GM23338 (cell line): ENCODE measurements around the gene KDM4B. TPM values are rescaled to one million over a fixed set of nuclear protein-coding genes. Genes with fewer than 3 reads are reported as not detected.
A peak's percentile ranks its signal among the peaks of the same experiment; 100 is the strongest.

Experiments used
- ATAC-seq: fragments of 200-7000 bp; cut with Tn5 transposase; 3 replicates; pipeline ENCODE4 v1.9.1; 2020
- DNase-seq: peaks from one replicate; pipeline ENCODE4 v3.0.0-alpha.2; 2015; ENCODE audit warnings: low spot score
- H2AFZ ChIP-seq: fragments of 200-600 bp; sonication (generic); 2 replicates; pipeline ENCODE4 v1.8.0; 2016; ENCODE audit warnings: antibody characterized with exemption, mild to moderate bottlenecking, moderate library complexity
- H3F3A ChIP-seq: fragments of 200-600 bp; sonication (generic); replicated peaks from 2 replicates; pipeline ENCODE4 v1.8.0; 2017; ENCODE audit warnings: antibody characterized with exemption, mixed run types, low read depth
- H3K27ac ChIP-seq: fragments of 200-600 bp; sonication (generic); 2 replicates; pipeline ENCODE4 v1.6.1; 2016; ENCODE audit warnings: low read depth
- H3K27me3 ChIP-seq: fragments of 200-600 bp; sonication (generic); 2 replicates; pipeline ENCODE4 v1.8.0; 2016; ENCODE audit warnings: mild to moderate bottlenecking, mixed run types, moderate library complexity; ENCODE audit not compliant: insufficient read depth
- H3K36me3 ChIP-seq: fragments of 200-600 bp; sonication (generic); 2 replicates; pipeline ENCODE4 v1.8.0; 2016; ENCODE audit warnings: mild to moderate bottlenecking; ENCODE audit not compliant: insufficient read depth
- H3K4me1 ChIP-seq: fragments of 200-600 bp; sonication (generic); 2 replicates; pipeline ENCODE4 v1.8.0; 2016; ENCODE audit warnings: mild to moderate bottlenecking, moderate library complexity; ENCODE audit not compliant: insufficient read depth
- H3K4me2 ChIP-seq: fragments of 200-600 bp; sonication (generic); 2 replicates; pipeline ENCODE4 v1.7.1; 2017; ENCODE audit warnings: mixed run types
- H3K4me3 ChIP-seq: fragments of 200-600 bp; sonication (generic); 2 replicates; pipeline ENCODE4 v1.6.1; 2016; ENCODE audit warnings: mixed run types
- H3K79me2 ChIP-seq: fragments of 200-600 bp; sonication (generic); replicated peaks from 2 replicates; pipeline ENCODE4 v1.8.0; 2017; ENCODE audit warnings: mild to moderate bottlenecking; ENCODE audit not compliant: insufficient read depth
- H3K9me2 ChIP-seq: fragments of 200-600 bp; sonication (generic); 2 replicates; pipeline ENCODE4 v1.8.0; 2017; ENCODE audit not compliant: insufficient read depth
- H4K20me1 ChIP-seq: fragments of 200-600 bp; sonication (generic); replicated peaks from 2 replicates; pipeline ENCODE4 v1.8.0; 2017; ENCODE audit warnings: mild to moderate bottlenecking; ENCODE audit not compliant: insufficient read depth
- H3K27ac Mint-ChIP-seq: 2 replicates; pipeline ENCODE4 v1.8.0; 2020; ENCODE audit warnings: inconsistent platforms, mild to moderate bottlenecking, moderate library complexity, mixed read lengths
- H3K27me3 Mint-ChIP-seq: 3 replicates; pipeline ENCODE4 v1.8.0; 2022; ENCODE audit warnings: low read depth, mild to moderate bottlenecking, moderate library complexity, mixed read lengths, inconsistent platforms; ENCODE audit not compliant: insufficient read depth, poor library complexity
- H3K36me3 Mint-ChIP-seq: 3 replicates; pipeline ENCODE4 v1.8.0; 2021; ENCODE audit warnings: low read depth, mild to moderate bottlenecking, inconsistent platforms, moderate library complexity, mixed read lengths
- H3K4me1 Mint-ChIP-seq: 3 replicates; pipeline ENCODE4 v1.8.0; 2020; ENCODE audit warnings: mild to moderate bottlenecking, inconsistent platforms, mixed read lengths
- H3K4me3 Mint-ChIP-seq: 3 replicates; pipeline ENCODE4 v1.8.0; 2021; ENCODE audit warnings: moderate library complexity, mild to moderate bottlenecking, inconsistent platforms, mixed read lengths
- H3K9me3 Mint-ChIP-seq: 3 replicates; pipeline ENCODE4 v1.8.0; 2020; ENCODE audit warnings: moderate library complexity, mild to moderate bottlenecking, inconsistent platforms, mixed read lengths
- CREB1 ChIP-seq: fragments of 250-450 bp; sonication (Bioruptor Pico); IDR thresholded peaks from 2 replicates; pipeline ENCODE4 v1.5.0; 2020; ENCODE audit warnings: low read depth, mild to moderate bottlenecking, moderate library complexity
- ETS1 ChIP-seq: IDR thresholded peaks from 2 replicates; pipeline ENCODE4 v1.6.1; 2016; ENCODE audit warnings: antibody characterized with exemption
- EZH2 ChIP-seq: fragments of 200-600 bp; sonication (generic); IDR thresholded peaks from one replicate; pipeline ENCODE4 v1.8.0; 2017; ENCODE audit warnings: antibody characterized with exemption, mild to moderate bottlenecking, low read depth; ENCODE audit not compliant: unreplicated experiment
- EZH2phosphoT487 ChIP-seq: fragments of 200-600 bp; sonication (generic); IDR thresholded peaks from one replicate; pipeline ENCODE4 v1.8.1; 2018; ENCODE audit warnings: antibody characterized with exemption; ENCODE audit not compliant: unreplicated experiment
- JUNB ChIP-seq: IDR thresholded peaks from one replicate; pipeline ENCODE4 v1.6.1; 2016; ENCODE audit warnings: antibody characterized with exemption; ENCODE audit not compliant: unreplicated experiment
- REST ChIP-seq: IDR thresholded peaks from one replicate; pipeline ENCODE4 v1.6.1; 2018; ENCODE audit warnings: antibody characterized with exemption; ENCODE audit not compliant: unreplicated experiment
- ZNF331 ChIP-seq: fragments of 250-450 bp; sonication (Bioruptor Pico); IDR thresholded peaks from 2 replicates; pipeline ENCODE4 v1.5.0; 2020; ENCODE audit warnings: low read depth, mild to moderate bottlenecking, moderate library complexity
- ZNF462 ChIP-seq: fragments of 250-450 bp; sonication (Bioruptor Pico); IDR thresholded peaks from 2 replicates; pipeline ENCODE4 v1.5.0; 2020; ENCODE audit warnings: mild to moderate bottlenecking, moderate library complexity
- polyA plus RNA-seq: library from polyadenylated mRNA; unstranded; fragments of >200 nt; fragmentation: Nextera tagmentation; extraction: Ambion mirVana; gene quantifications from 2 replicates; pipeline ENCODE4 v1.2.1, GENCODE V29; 2016
- total RNA-seq: library from RNA; depleted of rRNA; stranded (reverse); fragments of >200 nt; shearing (Covaris generic); gene quantifications from 2 replicates; pipeline ENCODE4 v1.2.3, GENCODE V29; 2014

KDM4B gene
- total and polyA plus RNA-seq, 2 experiments from 2014 or later: 9.1 to 27.6 TPM

GRCh38 chr19:5091684-5092480 lies 123.0 kb downstream of the KDM4B start:
- Histone ChIP-seq H3K4me2 (no peak overlapping the region), H4K20me1 (no peaks in the 10 kb centered on the region), H3K36me3 (peaks cover 3% of the 10 kb centered on the region; the same call in 1 of the 2 replicates), H3K79me2 (no peaks in the 10 kb centered on the region), H2AFZ (no peak overlapping the region), H3K4me1 (no peaks in the 10 kb centered on the region), H3K4me3 (no peak overlapping the region), H3F3A (no peaks in the 10 kb centered on the region), H3K9me2 (no peaks in the 10 kb centered on the region), H3K27me3 (no peaks in the 10 kb centered on the region), H3K27ac (no peak overlapping the region)
- Mint-ChIP-seq H3K9me3 (no peaks in the 10 kb centered on the region; the same call in 2 of the 3 replicates), H3K4me1 (peaks cover 14% of the 10 kb centered on the region), H3K4me3 (no peak overlapping the region), H3K27me3 (peaks cover 7% of the 10 kb centered on the region), H3K36me3 (peaks cover 8% of the 10 kb centered on the region; the same call in 1 of the 3 replicates), H3K27ac (peak overlapping the region; percentile 63; the same call in 1 of the 2 replicates)
- TF ChIP-seq CREB1 (CRISPR knock-in tag): no peak
- TF ChIP-seq ZNF462 (CRISPR knock-in tag): no peak
- TF ChIP-seq ETS1: no peak
- TF ChIP-seq JUNB: no peak
- TF ChIP-seq REST: no peak
- TF ChIP-seq EZH2phosphoT487: no peak
- no peak for TF ChIP-seq EZH2
- no peak for TF ChIP-seq ZNF331 (CRISPR knock-in tag)
- ATAC-seq (no peak), DNase-seq (no peak)
